Thoracic aorta (tissue), 2 donors: ENCODE measurements around the gene PLSCR5. TPM values are rescaled to one million over a fixed set of nuclear protein-coding genes. Genes with fewer than 3 reads are reported as not detected.

ENCODE experiments used
- ATAC-seq: fragments of 150-250 bp; one replicate; pipeline ENCODE4 v1.8.0; 2017; ENCODE audit warnings: low read depth; ENCODE audit not compliant: insufficient number of reproducible peaks, low FRiP score
- DNase-seq: peaks from one replicate; pipeline ENCODE4 v3.0.0-alpha.2; 2020; ENCODE audit warnings: low spot score
- H3K27ac ChIP-seq, 2 donors: fragments of 200-600 bp; sonication (generic); 1 replicate in 1 of 2; 2 replicates in 1 of 2; pipeline ENCODE4 v1.5.1; 2016; ENCODE audit warnings: mild to moderate bottlenecking in 2 of 2, moderate library complexity in 2 of 2
- H3K27me3 ChIP-seq: fragments of 200-600 bp; sonication (generic); replicated peaks from 2 replicates; pipeline ENCODE4 v1.6.0; 2016; ENCODE audit warnings: mild to moderate bottlenecking; ENCODE audit not compliant: insufficient read depth
- H3K36me3 ChIP-seq: fragments of 200-600 bp; sonication (generic); one replicate; pipeline ENCODE4 v1.5.1; 2016
- H3K4me1 ChIP-seq, 2 donors: fragments of 200-600 bp; sonication (generic); 1 replicate in 1 of 2; 2 replicates in 1 of 2; pipeline versions ENCODE4 v1.5.1 to v1.6.0; 2016; ENCODE audit warnings: low read depth in 2 of 2, mild to moderate bottlenecking in 1 of 2; ENCODE audit not compliant: control insufficient read depth in 1 of 2
- H3K4me3 ChIP-seq: fragments of 200-600 bp; sonication (generic); 2 replicates; pipeline ENCODE4 v1.5.1; 2016; ENCODE audit warnings: mild to moderate bottlenecking
- H3K9me3 ChIP-seq: fragments of 200-600 bp; sonication (generic); 2 replicates; pipeline ENCODE4 v1.5.1; 2016
- total RNA-seq, 2 donors: library from RNA; depleted of rRNA; stranded (reverse); fragments of >200 nt; gene quantifications; one replicate each; pipeline versions ENCODE4 v1.1.0 to v1.2.3, GENCODE V29; 2016
- TF ChIP-seq, protein P1 (sequence below): fragments of 200-600 bp; sonication (generic); IDR thresholded peaks from one replicate; pipeline ENCODE4 v1.5.1; 2019; ENCODE audit warnings: antibody characterized with exemption

PLSCR5 gene
- total RNA-seq, 2 donors from 2014 or later = not detected

DNA sequence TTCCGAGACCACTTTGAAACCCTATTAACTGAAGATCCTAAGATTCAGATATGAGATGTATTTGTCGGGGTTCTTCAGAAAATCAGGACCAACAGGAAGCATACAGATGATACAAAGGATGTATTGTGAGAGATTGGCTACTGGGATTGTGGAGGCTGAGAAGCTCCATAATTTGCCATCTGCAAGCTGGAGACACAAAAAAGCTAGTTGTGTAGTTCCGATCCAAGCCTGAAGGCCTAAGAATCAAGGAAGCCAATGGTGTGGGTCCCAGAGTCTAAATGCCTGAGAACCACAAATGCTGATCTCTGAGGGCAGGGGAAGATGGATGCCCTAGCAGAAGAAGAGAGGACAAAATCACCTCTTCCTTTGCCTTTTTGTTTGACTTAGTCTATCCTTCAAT, 49.8 kb downstream of the PLSCR5 start:
- H3K27me3 ChIP-seq = no peaks in the 10 kb centered on the region
- H3K4me3 ChIP-seq = no peak overlapping the region
- H3K27ac ChIP-seq = no peak overlapping the region
- DNase-seq = no peak
- no peaks in the 10 kb centered on the region for H3K9me3 ChIP-seq
- no peak for ATAC-seq
- TF ChIP-seq, protein P1, sequence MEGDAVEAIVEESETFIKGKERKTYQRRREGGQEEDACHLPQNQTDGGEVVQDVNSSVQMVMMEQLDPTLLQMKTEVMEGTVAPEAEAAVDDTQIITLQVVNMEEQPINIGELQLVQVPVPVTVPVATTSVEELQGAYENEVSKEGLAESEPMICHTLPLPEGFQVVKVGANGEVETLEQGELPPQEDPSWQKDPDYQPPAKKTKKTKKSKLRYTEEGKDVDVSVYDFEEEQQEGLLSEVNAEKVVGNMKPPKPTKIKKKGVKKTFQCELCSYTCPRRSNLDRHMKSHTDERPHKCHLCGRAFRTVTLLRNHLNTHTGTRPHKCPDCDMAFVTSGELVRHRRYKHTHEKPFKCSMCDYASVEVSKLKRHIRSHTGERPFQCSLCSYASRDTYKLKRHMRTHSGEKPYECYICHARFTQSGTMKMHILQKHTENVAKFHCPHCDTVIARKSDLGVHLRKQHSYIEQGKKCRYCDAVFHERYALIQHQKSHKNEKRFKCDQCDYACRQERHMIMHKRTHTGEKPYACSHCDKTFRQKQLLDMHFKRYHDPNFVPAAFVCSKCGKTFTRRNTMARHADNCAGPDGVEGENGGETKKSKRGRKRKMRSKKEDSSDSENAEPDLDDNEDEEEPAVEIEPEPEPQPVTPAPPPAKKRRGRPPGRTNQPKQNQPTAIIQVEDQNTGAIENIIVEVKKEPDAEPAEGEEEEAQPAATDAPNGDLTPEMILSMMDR = no peak
- H3K36me3 ChIP-seq = no peaks in the 10 kb centered on the region
- peaks cover 4 to 11% of the 10 kb centered on the region in 2 donors for H3K4me1 ChIP-seq

DNA sequence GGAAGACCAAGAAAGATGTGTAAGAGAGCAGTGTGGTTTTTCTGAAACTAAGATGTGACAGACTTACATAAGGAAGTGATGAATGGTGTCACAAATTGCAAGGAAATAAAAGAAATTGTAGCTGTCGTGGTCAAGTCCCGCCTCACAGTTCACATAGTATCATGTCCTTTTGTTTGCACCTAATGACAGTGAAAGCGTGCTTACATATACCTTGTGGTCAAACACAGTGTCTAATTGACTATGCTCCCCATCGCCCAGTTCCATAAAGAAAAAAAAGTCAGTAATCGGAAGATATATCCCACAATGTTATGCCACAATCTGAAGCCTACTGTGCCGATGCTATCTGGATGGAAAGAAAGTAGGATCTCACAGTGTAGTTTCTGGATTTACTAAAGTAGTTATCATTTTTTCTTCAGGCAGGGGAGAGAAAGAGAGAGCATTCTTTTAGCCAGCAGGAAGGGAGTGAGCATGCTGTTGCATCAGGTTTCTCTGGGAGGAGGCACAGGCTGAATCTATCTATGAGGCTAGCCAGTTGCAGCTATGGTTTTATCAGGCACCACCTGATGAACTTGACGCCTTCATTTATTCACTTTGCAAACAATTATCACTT, 50.9 kb downstream of the PLSCR5 start:
- no peak overlapping the region for H3K27ac ChIP-seq

DNA sequence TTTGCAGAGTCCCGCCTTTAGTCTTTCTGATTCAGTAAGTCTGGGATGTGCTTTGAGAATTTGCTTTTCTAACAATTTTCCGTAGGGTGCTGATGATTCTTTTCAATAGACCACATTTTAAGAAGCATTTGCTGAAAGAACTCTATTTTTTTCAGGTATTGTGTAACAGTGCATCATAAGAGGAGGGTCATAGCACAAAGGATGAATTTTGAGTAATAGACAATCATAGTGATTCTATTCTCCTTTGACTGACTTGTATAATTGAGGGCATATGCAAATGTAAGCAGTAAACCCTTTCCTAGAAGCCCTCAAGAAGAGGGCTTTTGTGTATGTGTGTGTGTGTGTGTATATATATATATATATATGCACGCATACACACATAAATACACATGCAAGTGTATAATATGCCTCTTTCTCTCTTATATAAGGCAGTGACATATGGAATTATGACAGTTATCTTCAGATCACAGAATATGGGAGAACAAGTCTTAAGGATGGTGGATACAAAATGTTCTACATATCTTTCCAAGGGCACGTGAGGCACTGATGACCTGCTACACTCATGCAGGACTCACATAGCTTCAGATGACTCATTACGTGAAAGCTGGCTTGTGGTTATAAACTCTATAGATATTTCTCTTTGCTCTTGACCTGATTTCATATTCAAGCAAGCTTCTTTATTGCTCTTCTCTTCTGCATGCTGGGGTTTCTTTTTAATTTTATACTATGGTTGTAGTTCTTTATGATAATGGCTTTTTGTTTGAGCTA, 54.2 kb downstream of the PLSCR5 start:
- no peak for DNase-seq

More for the DNA sequence above, 50.9 kb downstream of the PLSCR5 start:
- Histone ChIP-seq H3K27me3 (no peaks in the 10 kb centered on the region), H3K36me3 (no peaks in the 10 kb centered on the region), H3K4me1 (peaks cover 4 to 12% of the 10 kb centered on the region in 2 donors), H3K4me3 (no peak overlapping the region), H3K9me3 (no peaks in the 10 kb centered on the region)
- TF ChIP-seq, protein P1 = no peak
- no peak for DNase-seq
- no peak for ATAC-seq

DNA sequence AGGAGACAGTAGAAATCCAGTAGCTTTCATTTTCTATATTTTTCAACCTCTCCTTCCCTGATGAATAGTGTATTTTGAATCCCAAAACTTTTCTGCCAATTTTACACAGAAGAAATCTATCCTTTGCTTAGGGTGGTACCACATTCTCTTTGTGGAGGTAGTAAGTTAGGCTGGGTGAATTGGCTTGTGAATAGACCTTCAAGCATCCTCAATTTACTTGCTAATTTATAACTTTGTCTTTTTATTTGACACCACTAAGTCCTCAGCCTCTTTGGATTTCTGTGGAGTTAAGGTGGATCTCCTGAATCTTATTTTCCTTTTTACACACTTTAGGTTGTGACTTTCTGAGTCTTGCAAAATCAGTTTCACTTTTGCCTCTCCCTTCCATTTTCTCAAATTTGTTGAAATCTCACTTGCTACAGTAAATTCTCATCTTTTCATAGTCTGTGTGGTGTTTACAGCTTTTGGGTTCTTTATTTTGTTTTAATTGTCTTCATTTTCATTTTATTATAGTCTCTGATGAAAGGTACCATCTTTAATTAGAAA, 55.0 kb downstream of the PLSCR5 start:
- Histone ChIP-seq H3K36me3 (no peaks in the 10 kb centered on the region), H3K4me1 (peaks cover 6 to 14% of the 10 kb centered on the region in 2 donors), H3K27ac (no peak overlapping the region), H3K9me3 (no peaks in the 10 kb centered on the region), H3K4me3 (peak overlapping the region; percentile 64), H3K27me3 (no peaks in the 10 kb centered on the region)
- DNase-seq (no peak), ATAC-seq (no peak)
- TF ChIP-seq, protein P1 = no peak

More for the DNA sequence above, 54.2 kb downstream of the PLSCR5 start:
- Histone ChIP-seq H3K27me3 (no peaks in the 10 kb centered on the region), H3K36me3 (no peaks in the 10 kb centered on the region), H3K4me3 (peak overlapping the region; percentile 64), H3K27ac (no peak overlapping the region), H3K4me1 (peaks cover 4 to 12% of the 10 kb centered on the region in 2 donors), H3K9me3 (no peaks in the 10 kb centered on the region)
- ATAC-seq = no peak
- TF ChIP-seq, protein P1 = no peak

DNA sequence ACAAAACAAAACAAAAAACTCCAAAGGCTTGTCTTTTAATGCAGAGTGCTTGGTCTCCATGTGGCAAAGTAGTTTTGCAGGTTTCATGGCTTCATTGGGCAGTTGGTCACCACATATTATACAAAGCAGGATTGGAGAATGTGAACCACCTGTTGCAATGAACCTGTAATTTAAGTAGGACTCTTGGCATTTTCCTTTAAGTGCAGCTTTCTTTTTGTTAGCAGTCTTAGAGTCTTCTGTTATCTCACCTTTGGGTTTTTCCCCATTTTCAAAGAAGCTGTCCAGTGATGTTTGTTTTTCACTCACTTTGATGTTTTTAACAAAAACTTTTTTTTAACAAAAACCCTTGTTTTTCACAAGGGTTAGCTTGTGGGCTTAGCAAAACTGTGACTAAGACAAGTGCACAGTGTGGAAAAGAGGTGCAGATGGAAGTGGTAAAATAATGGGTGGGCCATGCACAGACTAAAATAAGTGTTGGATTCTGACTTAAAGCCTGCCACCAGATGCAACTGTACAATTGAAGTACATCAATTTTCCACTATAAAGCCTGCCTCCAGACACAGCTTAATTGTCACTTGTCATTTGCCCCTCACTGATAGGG, 57.8 kb downstream of the PLSCR5 start:
- TF ChIP-seq, protein P1 = no peak
- no peaks in the 10 kb centered on the region for H3K9me3 ChIP-seq
- DNase-seq (no peak), ATAC-seq (no peak)
- H3K27me3 ChIP-seq = no peaks in the 10 kb centered on the region
- H3K4me3 ChIP-seq = no peak overlapping the region
- H3K27ac ChIP-seq = no peak overlapping the region
- H3K36me3 ChIP-seq = no peaks in the 10 kb centered on the region
- peaks cover 9 to 23% of the 10 kb centered on the region in 2 donors for H3K4me1 ChIP-seq
